ENCODE measurements around the gene IL36RN. TPM values are rescaled to one million over a fixed set of nuclear protein-coding genes. Genes with fewer than 3 reads are reported as not detected.
"Not testable (repeated sequence)": the region's sequence is repeated elsewhere in the genome, so short reads cannot be mapped to it uniquely, and the experiment has no call there.

The IL36RN gene
- total and polyA plus RNA-seq, 12 donors: not detected

DNA sequence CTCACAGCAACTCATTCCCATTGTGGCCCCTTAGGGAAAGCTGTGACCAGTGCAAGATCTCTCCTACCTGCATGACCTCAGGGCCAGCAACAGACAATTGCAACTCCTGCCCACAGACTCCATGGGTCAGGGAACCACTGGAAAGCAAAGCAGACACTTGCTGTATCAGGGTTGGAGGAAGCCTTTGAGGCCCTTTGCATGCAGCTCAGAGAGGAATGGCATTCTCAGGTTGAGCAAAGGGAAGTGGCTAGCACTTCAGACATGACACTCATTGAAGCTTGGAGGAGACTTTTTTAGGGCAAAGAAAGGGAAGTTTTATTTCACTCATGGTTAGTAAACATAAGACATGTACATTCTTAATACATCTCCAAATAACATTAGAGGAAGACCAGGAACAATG is 30.9 kb downstream of the IL36RN start:
- no peaks in the 10 kb centered on the region for H3K9me3 ChIP-seq (replicated peaks in 1 of 3)
- no peaks in the 10 kb centered on the region for H3K36me3 ChIP-seq (replicated peaks in 1 of 2)
- no peaks in the 10 kb centered on the region for H3K27me3 ChIP-seq
- TF ChIP-seq POLR2A (IDR thresholded peaks at IDR 0.05): no peak
- H3K4me1 ChIP-seq (replicated peaks in 1 of 2): no peaks in the 10 kb centered on the region
- H3K4me3 ChIP-seq: no peak overlapping the region
- DNase-seq: no peak
- intact Hi-C loops (cut with DNase I): loop anchor here in 1 of 2 donors (10.0 kb wide), 1 partner anchor 285 kb away; no protein-coding TSS in a partner anchor
- no peak overlapping the region for H3K27ac ChIP-seq

- H3K27ac ChIP-seq: no peak overlapping the region
- no peaks in the 10 kb centered on the region for H3K36me3 ChIP-seq (replicated peaks in 1 of 2)
- intact Hi-C loops (cut with DNase I): no loop called here
- H3K27me3 ChIP-seq: no peaks in the 10 kb centered on the region
- no peaks in the 10 kb centered on the region for H3K9me3 ChIP-seq (replicated peaks in 1 of 3)
- DNase-seq: no peak
- H3K4me3 ChIP-seq: no peak overlapping the region
- H3K4me1 ChIP-seq (replicated peaks in 1 of 2): no peaks in the 10 kb centered on the region
- WGBS, 4 donors: 72 to 85% (median 78%) methylated on average over 4 of the region's 4 CpGs
- TF ChIP-seq, protein P1, sequence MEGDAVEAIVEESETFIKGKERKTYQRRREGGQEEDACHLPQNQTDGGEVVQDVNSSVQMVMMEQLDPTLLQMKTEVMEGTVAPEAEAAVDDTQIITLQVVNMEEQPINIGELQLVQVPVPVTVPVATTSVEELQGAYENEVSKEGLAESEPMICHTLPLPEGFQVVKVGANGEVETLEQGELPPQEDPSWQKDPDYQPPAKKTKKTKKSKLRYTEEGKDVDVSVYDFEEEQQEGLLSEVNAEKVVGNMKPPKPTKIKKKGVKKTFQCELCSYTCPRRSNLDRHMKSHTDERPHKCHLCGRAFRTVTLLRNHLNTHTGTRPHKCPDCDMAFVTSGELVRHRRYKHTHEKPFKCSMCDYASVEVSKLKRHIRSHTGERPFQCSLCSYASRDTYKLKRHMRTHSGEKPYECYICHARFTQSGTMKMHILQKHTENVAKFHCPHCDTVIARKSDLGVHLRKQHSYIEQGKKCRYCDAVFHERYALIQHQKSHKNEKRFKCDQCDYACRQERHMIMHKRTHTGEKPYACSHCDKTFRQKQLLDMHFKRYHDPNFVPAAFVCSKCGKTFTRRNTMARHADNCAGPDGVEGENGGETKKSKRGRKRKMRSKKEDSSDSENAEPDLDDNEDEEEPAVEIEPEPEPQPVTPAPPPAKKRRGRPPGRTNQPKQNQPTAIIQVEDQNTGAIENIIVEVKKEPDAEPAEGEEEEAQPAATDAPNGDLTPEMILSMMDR (IDR thresholded peaks at IDR 0.05): no peak
- TF ChIP-seq POLR2A (IDR thresholded peaks at IDR 0.05): no peak
Observed at GRCh38 chr2:113091231-113091896, 32.4 kb downstream of the IL36RN start.

DNA sequence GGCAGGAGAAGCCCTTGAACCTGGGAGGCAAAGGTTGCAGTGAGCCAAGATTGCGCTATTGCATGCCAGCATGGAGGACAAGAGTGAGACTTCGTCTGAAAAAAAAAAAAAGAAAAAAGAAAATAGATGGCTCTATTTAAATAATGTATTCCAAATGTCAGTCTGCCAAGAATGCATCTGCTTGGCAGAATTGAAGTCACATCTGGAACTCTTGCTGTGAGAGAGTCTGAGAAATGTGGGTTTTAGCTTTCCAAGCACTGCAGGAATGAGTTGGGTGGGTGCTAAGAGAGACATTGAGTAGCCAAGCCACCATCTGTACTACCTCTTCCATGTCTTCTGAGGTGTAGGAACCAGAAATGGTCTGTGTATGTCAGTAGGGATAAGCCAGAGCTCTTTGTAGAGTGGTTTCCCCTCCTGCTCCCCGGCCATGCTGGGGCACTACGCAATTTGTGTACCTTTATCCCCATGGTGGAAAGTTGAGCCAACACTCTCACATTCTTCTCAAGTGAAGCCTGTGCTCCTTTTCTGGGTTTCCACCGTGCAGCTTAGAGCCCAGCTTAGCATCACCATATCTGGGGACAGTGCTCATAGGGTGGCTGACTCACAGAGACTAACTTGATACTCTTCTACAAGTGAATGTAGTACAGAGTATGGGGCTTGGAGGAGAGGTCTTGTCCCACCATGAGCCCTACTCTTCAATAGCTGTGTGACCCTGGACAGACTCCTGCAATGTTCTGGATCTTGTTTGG is 34.0 kb downstream of the IL36RN start:
- Histone ChIP-seq H3K4me3 (no peak overlapping the region), H3K27ac (no peak overlapping the region), H3K9me3 (replicated peaks in 1 of 3) (no peaks in the 10 kb centered on the region), H3K27me3 (no peaks in the 10 kb centered on the region), H3K4me1 (replicated peaks in 1 of 2) (no peaks in the 10 kb centered on the region), H3K36me3 (replicated peaks in 1 of 2) (no peaks in the 10 kb centered on the region)
- intact Hi-C loops (cut with DNase I): no loop called here
- TF ChIP-seq, protein P1 (IDR thresholded peaks at IDR 0.05): no peak
- TF ChIP-seq POLR2A (IDR thresholded peaks at IDR 0.05): no peak
- DNase-seq: no peak
- 83 to 89% (median 87%) methylated on average over 5 of the region's 5 CpGs for WGBS, 4 donors

- intact Hi-C loops (cut with DNase I): no loop called here
- Histone ChIP-seq H3K4me3 (no peak overlapping the region), H3K9me3 (replicated peaks in 1 of 3) (no peaks in the 10 kb centered on the region), H3K27me3 (no peaks in the 10 kb centered on the region), H3K36me3 (replicated peaks in 1 of 2) (no peaks in the 10 kb centered on the region), H3K4me1 (replicated peaks in 1 of 2) (no peaks in the 10 kb centered on the region), H3K27ac (no peak overlapping the region)
- TF ChIP-seq POLR2A (IDR thresholded peaks at IDR 0.05): no peak
- TF ChIP-seq, protein P1 (IDR thresholded peaks at IDR 0.05): no peak
- WGBS, 4 donors: 44 to 70% (median 53%) methylated on average over 2 of the region's 2 CpGs
- DNase-seq: no peak
Observed at GRCh38 chr2:113093613-113093977, 34.6 kb downstream of the IL36RN start.

GRCh38 chr2:113096306-113096705 is 37.3 kb downstream of the IL36RN start:
- DNase-seq; H3K4me3 ChIP-seq; H3K36me3 ChIP-seq (replicated peaks in 1 of 2); intact Hi-C loops (cut with DNase I); H3K4me1 ChIP-seq (replicated peaks in 1 of 2); H3K27me3 ChIP-seq; H3K9me3 ChIP-seq (replicated peaks in 1 of 3); H3K27ac ChIP-seq: not testable (repeated sequence)
- 84 to 97% (median 95%) methylated on average over 10 to 14 of the region's 14 CpGs for WGBS, 4 donors

- WGBS, 4 donors: 44 to 85% (median 83%) methylated on average over 2 of the region's 2 CpGs
- H3K36me3 ChIP-seq (replicated peaks in 1 of 2); H3K9me3 ChIP-seq (replicated peaks in 1 of 3); H3K4me1 ChIP-seq (replicated peaks in 1 of 2); H3K4me3 ChIP-seq; intact Hi-C loops (cut with DNase I); DNase-seq; H3K27ac ChIP-seq; H3K27me3 ChIP-seq: not testable (repeated sequence)
Observed at GRCh38 chr2:113096842-113097618, 38.0 kb downstream of the IL36RN start.

Data from adrenal gland (tissue), 12 donors.